IMR-90 (cell line): ENCODE data around the gene C3orf18. TPM values are rescaled to one million over a fixed set of nuclear protein-coding genes. Genes with fewer than 3 reads are reported as not detected.

Experiments
- ATAC-seq: fragments of 200-7000 bp; cut with Tn5 transposase; 2 replicates; pipeline ENCODE4 v1.9.1; 2020; ENCODE audit warnings: low read depth, mild to moderate bottlenecking, moderate library complexity
- BruUV-seq: library from RNA; stranded (reverse); fragments of 400-500 nt; replicated peaks from 2 replicates; lab custom pipeline; 2021; lab: Mats Ljungman, UMichigan
- CTCF ChIA-PET: fragments of 300-600 bp; formaldehyde crosslinking; extraction: SDS; loops from one replicate; lab custom pipeline; 2021; ENCODE audit warnings: antibody characterized with exemption; lab: Yijun Ruan, JAX
- POLR2A ChIA-PET: fragments of 300-600 bp; sonication (Branson Sonifier 250); formaldehyde crosslinking; loops from one replicate; lab custom pipeline; 2022; ENCODE audit warnings: antibody characterized with exemption; ENCODE audit not compliant: unreplicated experiment; lab: Charles Lee
- DNase-seq: peaks from one replicate; pipeline ENCODE4 v3.0.0; 2013
- H2AFZ ChIP-seq: replicated peaks from 2 replicates; pipeline ENCODE3; 2013; ENCODE audit warnings: low read length, mild to moderate bottlenecking; ENCODE audit not compliant: poor library complexity
- H2AK5ac ChIP-seq: 2 replicates; pipeline ENCODE4 v1.6.1; 2013; ENCODE audit warnings: low read depth, low read length, inconsistent platforms
- H2AK9ac ChIP-seq: replicated peaks from 2 replicates; pipeline ENCODE3; 2013; ENCODE audit warnings: mild to moderate bottlenecking, low read depth, low read length, moderate library complexity; ENCODE audit not compliant: poor library complexity
- H2BK120ac ChIP-seq: 2 replicates; pipeline ENCODE4 v1.6.1; 2013; ENCODE audit warnings: low read depth, low read length, inconsistent platforms
- H2BK15ac ChIP-seq: 3 replicates; pipeline ENCODE4 v1.6.1; 2013; ENCODE audit warnings: low read depth, low read length, inconsistent platforms
- H2BK20ac ChIP-seq: 2 replicates; pipeline ENCODE4 v1.6.1; 2013; ENCODE audit warnings: low read depth, mild to moderate bottlenecking, inconsistent platforms, low read length, moderate library complexity
- H2BK5ac ChIP-seq: 2 replicates; pipeline ENCODE4 v1.6.1; 2013; ENCODE audit warnings: mild to moderate bottlenecking, low read depth, low read length, inconsistent platforms; ENCODE audit not compliant: poor library complexity, severe bottlenecking
- H3K14ac ChIP-seq: replicated peaks from 2 replicates; pipeline ENCODE4 v1.6.1; 2013; ENCODE audit warnings: low read depth, low read length, inconsistent platforms
- H3K18ac ChIP-seq: 2 replicates; pipeline ENCODE4 v1.6.1; 2013; ENCODE audit warnings: low read depth, low read length, control low read depth
- H3K23ac ChIP-seq: 2 replicates; pipeline ENCODE4 v1.6.1; 2013; ENCODE audit warnings: low read depth, low read length, inconsistent platforms
- H3K27ac ChIP-seq: 2 replicates; pipeline ENCODE4 v1.5.1; 2013; ENCODE audit warnings: mild to moderate bottlenecking, control low read depth, low read length; ENCODE audit not compliant: insufficient read depth
- H3K27me3 ChIP-seq: 2 replicates; pipeline ENCODE4 v1.6.1; 2013; ENCODE audit warnings: low read length; ENCODE audit not compliant: control insufficient read depth, insufficient read depth
- H3K36me3 ChIP-seq: 2 replicates; pipeline ENCODE4 v1.6.1; 2013; ENCODE audit warnings: low read length, mixed read lengths; ENCODE audit not compliant: control insufficient read depth, insufficient read depth
- H3K4ac ChIP-seq: 2 replicates; pipeline ENCODE4 v1.6.1; 2013; ENCODE audit warnings: low read depth, low read length, inconsistent platforms
- H3K4me1 ChIP-seq: 2 replicates; pipeline ENCODE4 v1.6.1; 2013; ENCODE audit warnings: low read length, mixed read lengths; ENCODE audit not compliant: control insufficient read depth, insufficient read depth
- H3K4me2 ChIP-seq: 2 replicates; pipeline ENCODE4 v1.6.1; 2013; ENCODE audit warnings: low read depth, mild to moderate bottlenecking, control low read depth, low read length, moderate library complexity
- H3K4me3 ChIP-seq: 2 replicates; pipeline ENCODE4 v1.5.1; 2013; ENCODE audit warnings: low read depth, mild to moderate bottlenecking, control low read depth, low read length, moderate library complexity; ENCODE audit not compliant: insufficient read depth
- H3K56ac ChIP-seq: 2 replicates; pipeline ENCODE4 v1.6.1; 2013; ENCODE audit warnings: low read length, inconsistent platforms; ENCODE audit not compliant: insufficient read depth; ENCODE audit errors: extremely low read depth
- H3K79me1 ChIP-seq, 2 experiments: 2 replicates each; pipeline ENCODE4 v1.6.1; 2013; ENCODE audit warnings: low read length in 2 of 2, inconsistent platforms in 1 of 2, low read depth in 1 of 2
- H3K9ac ChIP-seq: 2 replicates; pipeline ENCODE4 v1.6.1; 2013; ENCODE audit warnings: low read depth, low read length, control low read depth
- H3K9me1 ChIP-seq: 2 replicates; pipeline ENCODE4 v1.6.1; 2013; ENCODE audit warnings: low read length, inconsistent platforms; ENCODE audit not compliant: insufficient read depth
- H3K9me3 ChIP-seq: 2 replicates; pipeline ENCODE4 v1.6.1; 2013; ENCODE audit warnings: low read length; ENCODE audit not compliant: control insufficient read depth, insufficient read depth
- H4K20me1 ChIP-seq: 2 replicates; pipeline ENCODE4 v1.6.1; 2013; ENCODE audit warnings: low read length, inconsistent platforms; ENCODE audit not compliant: insufficient read depth
- H4K5ac ChIP-seq: 2 replicates; pipeline ENCODE4 v1.6.1; 2013; ENCODE audit warnings: mild to moderate bottlenecking, low read depth, low read length, control low read depth
- H4K8ac ChIP-seq, 2 experiments: 2 replicates each; pipeline ENCODE4 v1.6.1; 2013; ENCODE audit warnings: low read depth in 2 of 2, low read length in 2 of 2, control low read depth in 1 of 2, inconsistent platforms in 1 of 2
- H4K91ac ChIP-seq: 2 replicates; pipeline ENCODE4 v1.6.1; 2013; ENCODE audit warnings: low read depth, low read length, inconsistent platforms; ENCODE audit not compliant: insufficient read depth
- CTCF ChIP-seq: conservative IDR thresholded peaks from 2 replicates; pipeline ENCODE4 v1.5.1; 2012; ENCODE audit warnings: mild to moderate bottlenecking, low read depth, low read length, improper control_type of control experiment
- MAFK ChIP-seq: IDR thresholded peaks from 2 replicates; pipeline ENCODE4 v1.6.1; 2012; ENCODE audit warnings: low read depth, low read length, improper control_type of control experiment
- MXI1 ChIP-seq: IDR thresholded peaks from 2 replicates; pipeline ENCODE4 v1.6.1; 2012; ENCODE audit warnings: low read depth, mild to moderate bottlenecking, low read length, moderate library complexity, borderline replicate concordance
- RAD21 ChIP-seq: IDR thresholded peaks from 2 replicates; pipeline ENCODE4 v1.6.1; 2012; ENCODE audit warnings: low read length, improper control_type of control experiment
- RCOR1 ChIP-seq: IDR thresholded peaks from 2 replicates; pipeline ENCODE4 v1.6.1; 2012; ENCODE audit warnings: mild to moderate bottlenecking, low read length, improper control_type of control experiment; ENCODE audit not compliant: insufficient replicate concordance
- RFX5 ChIP-seq: IDR thresholded peaks from 2 replicates; pipeline ENCODE4 v1.8.0; 2012; ENCODE audit warnings: low read depth, mild to moderate bottlenecking, low read length, moderate library complexity
- USF2 ChIP-seq: fragments of 150-350 bp; IDR thresholded peaks from 2 replicates; pipeline ENCODE4 v1.6.1; 2017; ENCODE audit warnings: mild to moderate bottlenecking, antibody characterized with exemption, low read length, low read depth
- WGBS, 2 experiments: methylation state at CpG; one replicate each; pipeline versions ENCODE4 v1.1.5 to v1.1.7; 2013; ENCODE audit warnings: missing lambda C conversion rate in 2 of 2; ENCODE audit not compliant: insufficient read length in 1 of 2; ENCODE audit errors: extremely low coverage in 2 of 2; 5-methylcytosine and 5-hydroxymethylcytosine counted together
- dilution Hi-C: fragments of 300-500 bp; cut with HindIII; formaldehyde crosslinking; loops from one replicate; pipeline ENCODE4 v1.14.3; 2018; ENCODE audit warnings: low sequenced_read_pairs; ENCODE audit not compliant: unreplicated experiment
- in situ Hi-C: fragments of 300-500 bp; cut with MboI; formaldehyde crosslinking; loops from 3 replicates; pipeline ENCODE4 v1.14.3; 2019; ENCODE audit warnings: low sequenced_read_pairs, inconsistent platforms, mixed read lengths
- intact Hi-C: fragments of 100-400 bp; cut with micrococcal nuclease; formaldehyde crosslinking; loops from 2 replicates; pipeline ENCODE4 v1.10.0; 2022
- polyA plus RNA-seq, 3 experiments: library from polyadenylated mRNA; depleted of rRNA; stranded (reverse); fragments of >200 nt; gene quantifications; 2 replicates each; pipeline ENCODE4 v1.2.3, GENCODE V29; 2012; ENCODE audit warnings: low replicate concordance in 1 of 3
- total RNA-seq: library from RNA; depleted of rRNA; stranded (reverse); fragments of >200 nt; gene quantifications from 2 replicates; pipeline ENCODE4 v1.2.3, GENCODE V29; 2012

Gene C3orf18
- total and polyA plus RNA-seq, 2 of the 4 experiments (the other 2 are of a cell fraction): 6.8 to 10.6 TPM

DNA sequence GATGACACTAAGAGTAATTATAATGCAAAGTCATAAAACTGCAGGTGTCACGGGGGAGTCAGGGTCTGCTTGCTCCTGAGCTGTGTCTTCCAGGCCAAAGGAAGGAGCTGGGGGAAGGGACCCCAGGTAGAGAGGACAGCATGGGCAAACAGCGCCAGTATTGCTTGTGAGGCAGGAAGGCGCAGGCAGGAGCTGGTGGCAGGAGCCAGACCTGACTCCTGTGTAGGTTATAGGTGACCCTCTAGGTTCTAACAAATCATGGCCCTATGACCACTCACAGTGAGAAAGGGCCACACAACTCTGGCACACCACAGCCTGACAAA is 42.2 kb upstream of the C3orf18 start:
- Histone ChIP-seq H3K9me1 (peaks cover 11% of the 10 kb centered on the region), H3K79me1 (peaks cover 13% of the 10 kb centered on the region in 2 experiments; a peak in 3 of 4 replicates), H3K4me3 (no peak overlapping the region), H3K4me2 (no peak overlapping the region), H3K27me3 (no peaks in the 10 kb centered on the region), H2AK9ac (peak overlapping the region; percentile 34), H3K23ac (no peak overlapping the region), H3K4ac (no peak overlapping the region), H3K14ac (no peak overlapping the region), H4K20me1 (no peaks in the 10 kb centered on the region), H3K27ac (no peak overlapping the region), H3K18ac (no peak overlapping the region), H4K5ac (no peak overlapping the region), H2AK5ac (no peak overlapping the region), H2BK5ac (no peak overlapping the region), H3K36me3 (peaks cover 22% of the 10 kb centered on the region; the same call in 1 of the 2 replicates), H2BK120ac (no peak overlapping the region), H3K56ac (no peak overlapping the region), H4K91ac (no peak overlapping the region), H2BK20ac (no peak overlapping the region), H3K4me1 (peaks cover 4% of the 10 kb centered on the region), H4K8ac (no peak overlapping the region), H3K9ac (no peak overlapping the region), H2AFZ (no peak overlapping the region), H3K9me3 (no peaks in the 10 kb centered on the region), H2BK15ac (no peak overlapping the region)
- ChIA-PET POLR2A (no interaction called here), CTCF (interaction anchor here (0.8 to 1.5 kb wide), 2 partner anchors 38 to 68 kb away, joined by 3 to 5 read pairs; no protein-coding TSS in a partner anchor)
- no TSS peak for BruUV-seq
- intact Hi-C loops (loop anchor here (10.0 kb wide), 1 partner anchor 1055 kb away; no protein-coding TSS in a partner anchor), dilution Hi-C loops (no loop called here), in situ Hi-C loops (loop anchor here (5.0 to 25.0 kb wide), 2 partner anchors 37 to 1078 kb away; no protein-coding TSS in a partner anchor)
- WGBS, 2 experiments: no CpG with 5 or more reads among the region's 3 CpGs
- ATAC-seq (no peak), DNase-seq (no peak)
- TF ChIP-seq RFX5 (no peak), MAFK (no peak), RCOR1 (no peak), USF2 (no peak), MXI1 (no peak), CTCF (no peak), RAD21 (no peak)
